Fibroblast of skin of scalp (primary cell): ENCODE results near the gene GYPB. TPM values are rescaled to one million over a fixed set of nuclear protein-coding genes. Genes with fewer than 3 reads are reported as not detected.
A peak's percentile ranks its signal among the peaks of the same experiment; 100 is the strongest.
"Not testable (repeated sequence)": the region's sequence is repeated elsewhere in the genome, so short reads cannot be mapped to it uniquely, and the experiment has no call there.

Source experiments
- DNase-seq: peaks from one replicate; pipeline ENCODE4 v3.0.0-alpha.2; 2013
- polyA plus RNA-seq, 2 experiments: library from polyadenylated mRNA; unstranded; fragments of 120-200 nt; gene quantifications; one replicate each; pipeline ENCODE4 v1.2.1, GENCODE V29; 2013; ENCODE audit not compliant: insufficient read length in 2 of 2

Gene GYPB
- polyA plus RNA-seq (2013, experiment 1 of 2; ENCODE audit: insufficient read length), result not detected
- polyA plus RNA-seq (2013, experiment 2 of 2; ENCODE audit: insufficient read length), result not detected

- not testable (repeated sequence) for DNase-seq
These were observed at the start of gene GYPB for GRCh38 chr4:144019277-144019676. Gene GYPB (minus strand): TSS chr4:144019380. CDS start chr4:144019287, 93 bp downstream.

GRCh38 chr4:144061556-144061955 lies 42.4 kb upstream of the GYPB start:
- not testable (repeated sequence) for DNase-seq

- DNase-seq, result not testable (repeated sequence)
These were observed 41.2 kb upstream of the GYPB start for GRCh38 chr4:144060234-144060859.

GRCh38 chr4:144056800-144057199 lies 37.6 kb upstream of the GYPB start:
- DNase-seq, result no peak

- peak; percentile 31 for DNase-seq
These were observed 36.2 kb upstream of the GYPB start for GRCh38 chr4:144055336-144055735.

GRCh38 chr4:144051494-144051893 lies 32.3 kb upstream of the GYPB start:
- DNase-seq, result not testable (repeated sequence)

GRCh38 chr4:144050631-144051030 lies 31.5 kb upstream of the GYPB start:
- DNase-seq, result not testable (repeated sequence)

GRCh38 chr4:144049495-144050424 lies 30.6 kb upstream of the GYPB start:
- DNase-seq, result not testable (repeated sequence)

- peak; percentile 59 for DNase-seq
These were observed 25.8 kb upstream of the GYPB start for GRCh38 chr4:144044936-144045335.

- DNase-seq, result not testable (repeated sequence)
These were observed 13.4 kb upstream of the GYPB start for GRCh38 chr4:144032580-144032979.

GRCh38 chr4:144031875-144032274 lies 12.7 kb upstream of the GYPB start:
- DNase-seq, result not testable (repeated sequence)

- DNase-seq, result not testable (repeated sequence)
These were observed 12.2 kb upstream of the GYPB start for GRCh38 chr4:144031369-144031768.

GRCh38 chr4:144030708-144031107 lies 11.5 kb upstream of the GYPB start:
- DNase-seq, result not testable (repeated sequence)

- DNase-seq, result not testable (repeated sequence)
These were observed 7.5 kb upstream of the GYPB start for GRCh38 chr4:144026682-144027081.

GRCh38 chr4:144024399-144025053 lies 5.3 kb upstream of the GYPB start:
- not testable (repeated sequence) for DNase-seq

GRCh38 chr4:144022772-144023400 lies 3.7 kb upstream of the GYPB start:
- not testable (repeated sequence) for DNase-seq

GRCh38 chr4:144021336-144021990 lies 2.3 kb upstream of the GYPB start:
- not testable (repeated sequence) for DNase-seq

- not testable (repeated sequence) for DNase-seq
These were observed 768 bp downstream of the GYPB start for GRCh38 chr4:144018223-144019000.

- DNase-seq, result not testable (repeated sequence)
These were observed 1.9 kb downstream of the GYPB start for GRCh38 chr4:144017271-144017670.

GRCh38 chr4:144016057-144016605 lies 3.0 kb downstream of the GYPB start:
- not testable (repeated sequence) for DNase-seq

- no peak for DNase-seq
These were observed 4.4 kb downstream of the GYPB start for GRCh38 chr4:144014808-144015207.
